ENCODE measurements around the gene GNPTAB.

DNA sequence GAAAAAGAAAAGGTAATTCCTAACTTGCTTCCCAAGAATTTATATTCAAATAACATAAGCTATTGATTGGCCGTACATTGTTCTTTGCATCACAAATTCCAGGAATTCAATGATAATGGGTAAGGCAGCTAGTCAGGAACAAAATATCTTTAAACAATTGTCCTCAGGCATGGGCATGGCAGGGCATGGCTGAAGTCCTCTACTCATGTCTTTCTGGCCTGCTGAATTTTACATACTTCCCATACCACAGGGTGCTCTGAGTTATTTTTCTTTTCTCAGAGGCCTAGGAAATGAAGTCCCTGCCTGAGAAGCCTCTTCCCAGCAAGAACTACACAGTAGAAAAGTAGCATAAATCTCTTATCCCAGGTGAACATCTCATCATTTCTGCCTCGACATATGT lies 31.5 kb upstream of the GNPTAB start:
- TF ChIP-seq, protein P1, sequence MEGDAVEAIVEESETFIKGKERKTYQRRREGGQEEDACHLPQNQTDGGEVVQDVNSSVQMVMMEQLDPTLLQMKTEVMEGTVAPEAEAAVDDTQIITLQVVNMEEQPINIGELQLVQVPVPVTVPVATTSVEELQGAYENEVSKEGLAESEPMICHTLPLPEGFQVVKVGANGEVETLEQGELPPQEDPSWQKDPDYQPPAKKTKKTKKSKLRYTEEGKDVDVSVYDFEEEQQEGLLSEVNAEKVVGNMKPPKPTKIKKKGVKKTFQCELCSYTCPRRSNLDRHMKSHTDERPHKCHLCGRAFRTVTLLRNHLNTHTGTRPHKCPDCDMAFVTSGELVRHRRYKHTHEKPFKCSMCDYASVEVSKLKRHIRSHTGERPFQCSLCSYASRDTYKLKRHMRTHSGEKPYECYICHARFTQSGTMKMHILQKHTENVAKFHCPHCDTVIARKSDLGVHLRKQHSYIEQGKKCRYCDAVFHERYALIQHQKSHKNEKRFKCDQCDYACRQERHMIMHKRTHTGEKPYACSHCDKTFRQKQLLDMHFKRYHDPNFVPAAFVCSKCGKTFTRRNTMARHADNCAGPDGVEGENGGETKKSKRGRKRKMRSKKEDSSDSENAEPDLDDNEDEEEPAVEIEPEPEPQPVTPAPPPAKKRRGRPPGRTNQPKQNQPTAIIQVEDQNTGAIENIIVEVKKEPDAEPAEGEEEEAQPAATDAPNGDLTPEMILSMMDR (IDR thresholded peaks at IDR 0.05; ENCODE audit: borderline replicate concordance, extremely low read depth, low read length, poor library complexity, severe bottlenecking) = no peak
- no peak for TF ChIP-seq EZH2 (IDR thresholded peaks at IDR 0.05; ENCODE audit: borderline replicate concordance, low read depth, low read length, severe bottlenecking)
